Measurements from ENCODE around the gene CTNNA2.

The CTNNA2 gene

DNA sequence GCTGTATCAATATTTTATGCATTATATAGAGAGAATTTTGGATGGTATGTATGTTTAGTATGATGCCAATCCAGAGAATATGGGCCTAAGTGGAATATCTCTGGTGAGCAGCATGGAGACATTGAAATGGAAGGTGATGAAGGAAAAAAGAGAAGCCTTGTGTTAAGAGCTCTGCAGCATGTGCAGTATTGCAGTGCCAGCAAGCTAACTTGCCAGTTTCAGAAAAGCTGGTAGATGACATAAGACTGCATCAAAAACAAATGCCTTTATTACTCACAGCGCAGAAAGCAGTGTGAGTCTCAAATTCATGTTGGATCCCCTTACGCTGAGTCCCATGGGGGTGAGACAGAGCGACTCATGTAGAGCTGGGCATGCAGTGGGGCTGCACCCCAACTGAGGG, 280.2 kb downstream of the CTNNA2 start:
- no peak for DNase-seq

- DNase-seq = no peak
Measured at GRCh38 chr2:79796641-79797040, 283.8 kb downstream of the CTNNA2 start.

DNA sequence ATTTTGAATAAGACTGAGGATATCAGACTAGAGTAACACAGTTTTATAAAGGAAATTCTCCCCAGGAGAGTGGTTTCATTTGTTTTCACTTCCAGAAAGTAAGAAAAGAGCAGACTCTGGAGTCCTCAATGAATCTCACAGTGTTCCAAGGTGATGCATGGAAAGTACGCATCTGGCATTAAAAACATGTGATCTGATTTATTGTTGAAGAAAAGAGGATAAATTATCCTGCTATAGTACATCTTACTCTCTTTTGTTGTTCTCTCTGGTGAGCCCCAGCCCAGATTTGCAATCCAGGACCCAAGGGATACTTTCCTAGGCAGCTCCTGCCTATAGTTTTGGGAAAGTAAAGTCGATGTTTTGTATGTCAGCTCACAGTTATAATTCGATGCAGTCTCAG, 285.9 kb downstream of the CTNNA2 start:
- DNase-seq = no peak

- no peak for DNase-seq
Measured at GRCh38 chr2:79799729-79800128, 286.9 kb downstream of the CTNNA2 start.

DNA sequence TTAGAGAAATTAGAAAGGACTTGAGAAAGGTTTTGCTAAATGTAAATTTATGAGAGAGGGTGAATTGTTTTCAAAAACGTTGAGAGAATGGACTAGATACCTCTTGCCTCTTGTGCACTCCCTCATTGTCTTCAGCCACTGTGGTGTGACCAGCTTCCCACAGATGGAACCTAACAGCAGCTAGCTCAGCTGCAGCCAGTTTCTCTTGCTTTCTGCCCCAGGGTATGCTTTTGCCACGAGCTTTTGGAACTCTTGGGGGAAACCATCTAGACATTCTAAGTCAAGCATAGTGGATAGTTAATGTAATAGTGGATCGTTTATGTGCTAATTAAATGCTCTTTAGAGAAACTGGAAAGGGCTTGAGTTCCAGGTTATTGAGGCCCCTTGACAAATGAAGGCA, 288.2 kb downstream of the CTNNA2 start:
- no peak for DNase-seq

DNA sequence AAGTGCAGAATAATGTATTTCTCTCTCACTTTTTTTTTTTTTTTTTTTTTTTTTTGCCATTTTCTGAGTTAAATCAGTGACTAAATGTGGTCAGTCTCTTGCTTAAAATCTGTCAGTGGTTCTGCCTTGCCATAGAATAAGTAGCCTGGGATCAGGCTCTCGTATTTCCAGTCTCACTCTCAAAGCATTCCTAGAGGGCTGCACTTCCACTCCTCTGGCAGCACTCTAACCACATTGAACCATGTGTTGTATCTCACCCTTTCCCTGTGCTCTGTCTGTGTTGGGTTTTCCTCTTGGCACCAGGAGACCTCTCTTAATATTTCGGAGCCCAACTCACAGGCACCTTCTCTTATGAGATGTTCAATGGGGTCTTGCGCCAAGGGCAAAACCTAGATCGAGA, 304.4 kb downstream of the CTNNA2 start:
- DNase-seq = no peak

- no peak for DNase-seq
Measured at GRCh38 chr2:79820281-79820680, 307.4 kb downstream of the CTNNA2 start.

DNA sequence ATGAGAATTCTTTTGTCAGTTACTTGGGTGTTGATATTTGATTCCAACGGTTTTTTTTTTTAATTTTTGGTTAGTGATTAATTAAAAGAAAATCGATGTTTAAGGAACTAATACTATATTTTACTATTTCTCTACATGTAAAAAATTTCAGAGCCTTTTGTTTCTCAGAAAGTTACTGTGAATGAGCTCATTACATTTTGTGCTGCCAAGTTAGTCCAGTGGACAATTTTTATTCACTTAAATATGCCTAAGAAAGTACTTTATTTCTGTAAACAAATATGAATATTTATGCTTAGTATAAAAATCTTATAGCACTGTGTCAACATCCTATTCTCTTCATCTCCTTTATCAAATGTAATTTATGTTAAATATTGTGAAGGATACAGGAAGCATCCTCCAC, 309.3 kb downstream of the CTNNA2 start:
- DNase-seq = no peak

DNA sequence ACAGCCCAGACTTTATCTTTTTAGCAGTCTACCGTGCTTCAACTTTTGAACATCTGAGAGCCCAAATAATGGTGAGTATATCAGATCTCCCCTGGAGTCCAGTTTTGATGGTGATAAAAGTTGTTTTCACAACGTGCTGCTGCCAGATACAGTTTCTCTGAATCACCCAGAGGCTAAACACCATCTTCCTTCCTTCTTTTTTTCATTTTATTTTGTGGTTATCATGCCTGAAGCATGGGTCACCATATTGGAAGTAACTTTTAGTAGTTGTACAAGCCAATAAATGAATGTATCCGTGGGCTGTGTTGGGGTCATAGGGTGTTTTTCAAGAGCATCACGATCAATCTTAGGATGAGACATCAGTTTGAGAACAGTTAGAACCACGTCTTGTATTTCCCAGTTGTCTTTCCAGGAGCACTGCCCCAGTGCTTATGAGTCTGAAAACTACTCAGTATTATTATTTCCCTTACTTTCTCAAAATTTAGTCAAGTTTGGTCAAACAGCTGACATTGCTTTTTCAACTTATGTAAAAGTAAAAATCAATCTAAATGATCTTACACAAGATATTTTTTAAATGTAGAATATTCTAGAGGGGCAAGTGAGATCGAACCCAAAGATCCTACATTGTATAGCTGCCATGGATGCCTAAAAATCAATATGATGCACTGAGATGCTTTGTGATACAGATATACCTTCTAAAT, 311.4 kb downstream of the CTNNA2 start:
- DNase-seq = no peak

- no peak for DNase-seq
Measured at GRCh38 chr2:79827881-79828280, 315.0 kb downstream of the CTNNA2 start.

GRCh38 chr2:79830501-79830900, 317.6 kb downstream of the CTNNA2 start:
- no peak for DNase-seq

- peak in 1 of 2 experiments; percentile 1 for DNase-seq
Measured at GRCh38 chr2:79831961-79832360, 319.1 kb downstream of the CTNNA2 start.

GRCh38 chr2:79832511-79833234, 319.8 kb downstream of the CTNNA2 start:
- DNase-seq = peak; percentile 9 to 51

GRCh38 chr2:79833235-79833878, 320.5 kb downstream of the CTNNA2 start:
- no peak for DNase-seq

- DNase-seq = no peak
Measured at GRCh38 chr2:79835911-79836310, 323.1 kb downstream of the CTNNA2 start.

- DNase-seq = no peak
Measured at GRCh38 chr2:79844011-79844410, 331.2 kb downstream of the CTNNA2 start.

GRCh38 chr2:79846878-79847277, 334.0 kb downstream of the CTNNA2 start:
- no peak for DNase-seq

- no peak for DNase-seq
Measured at GRCh38 chr2:79849241-79849640, 336.4 kb downstream of the CTNNA2 start.

DNA sequence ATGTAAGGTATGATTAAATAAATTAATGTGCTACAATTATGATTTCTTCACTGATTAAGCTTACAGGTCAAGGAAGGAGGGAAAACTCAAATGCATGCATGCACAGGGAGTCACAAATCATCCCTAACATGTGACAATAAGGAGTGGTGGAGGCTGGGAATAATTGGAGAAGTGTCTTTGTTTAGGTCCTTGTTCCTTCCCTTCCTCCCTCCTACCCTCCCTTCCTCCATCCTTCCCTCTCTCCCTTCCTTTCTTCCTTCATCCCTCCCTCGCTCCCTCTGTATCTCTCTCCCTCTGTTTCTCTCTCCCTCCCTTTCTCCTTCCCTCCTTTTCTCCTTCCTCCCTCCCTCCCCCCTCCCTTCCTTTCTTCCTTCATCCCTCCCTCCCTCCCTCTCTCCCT, 337.1 kb downstream of the CTNNA2 start:
- DNase-seq = no peak

DNA sequence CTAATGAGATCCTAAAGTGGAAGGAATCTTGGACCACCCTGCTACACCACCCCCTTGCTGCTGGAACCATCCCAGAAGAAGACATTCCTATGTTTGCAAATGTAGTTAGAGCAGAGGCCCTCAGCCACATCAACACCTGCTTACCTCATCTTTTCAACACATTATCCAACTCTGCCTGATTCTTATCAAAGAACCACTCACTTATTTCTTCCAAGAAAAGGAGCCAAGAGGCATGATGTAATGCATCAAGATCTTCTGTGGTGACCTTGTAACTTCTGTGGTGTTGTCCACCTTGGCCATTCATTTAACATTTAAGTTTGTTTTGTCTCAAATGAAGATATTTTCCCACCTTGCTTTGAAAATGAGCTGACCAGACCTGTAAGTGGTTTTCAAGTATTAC, 338.1 kb downstream of the CTNNA2 start:
- DNase-seq = no peak

- DNase-seq = peak; percentile 18 to 32
Measured at GRCh38 chr2:79855264-79856006, 342.6 kb downstream of the CTNNA2 start.

DNA sequence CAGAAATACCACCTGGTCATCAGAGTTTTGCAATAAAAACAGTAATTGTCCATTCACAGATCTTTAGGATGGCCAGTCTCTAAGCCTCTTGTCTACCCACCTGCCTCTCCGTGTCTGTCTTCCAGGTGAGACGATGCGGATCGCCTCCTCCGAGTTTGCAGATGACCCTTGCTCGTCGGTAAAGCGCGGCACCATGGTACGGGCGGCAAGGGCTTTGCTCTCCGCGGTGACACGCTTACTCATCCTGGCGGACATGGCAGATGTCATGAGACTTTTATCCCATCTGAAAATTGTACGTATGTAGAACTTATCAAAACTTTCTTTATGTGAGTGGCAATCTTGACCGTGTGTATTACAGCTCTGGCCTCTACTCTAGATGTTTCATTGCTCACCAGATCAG, 345.0 kb downstream of the CTNNA2 start:
- no peak for DNase-seq
